GM12878 (cell line): ENCODE measurements around the gene ZDHHC22. TPM values are rescaled to one million over a fixed set of nuclear protein-coding genes. Genes with fewer than 3 reads are reported as not detected.

ENCODE experiments used
- ATAC-seq: fragments of 200-7000 bp; cut with Tn5 transposase; 3 replicates; pipeline ENCODE4 v1.9.1; 2020; ENCODE audit warnings: mild to moderate bottlenecking, moderate library complexity
- BruUV-seq: library from RNA; stranded (reverse); fragments of 400-500 nt; replicated peaks from 2 replicates; lab custom pipeline; 2021; lab: Mats Ljungman, UMichigan
- CTCF ChIA-PET: fragments of 300-600 bp; sonication (Branson Sonifier 250); formaldehyde crosslinking; extraction: SDS; loops from one replicate; lab custom pipeline; 2021; ENCODE audit warnings: inconsistent platforms; lab: Yijun Ruan, JAX
- POLR2A ChIA-PET: fragments of 350-600 bp; formaldehyde crosslinking; extraction: SDS; loops from one replicate; lab custom pipeline; 2021; ENCODE audit warnings: inconsistent platforms; lab: Charles Lee
- RAD21 ChIA-PET: fragments of 300-600 bp; sonication (Branson Sonifier 250); formaldehyde crosslinking; loops from one replicate; lab custom pipeline; 2023; ENCODE audit warnings: antibody characterized with exemption; ENCODE audit not compliant: unreplicated experiment; lab: Charles Lee
- SMC1A ChIA-PET: fragments of 300-600 bp; sonication (Branson Sonifier 250); formaldehyde crosslinking; loops from one replicate; lab custom pipeline; 2023; ENCODE audit not compliant: unreplicated experiment, uncharacterized antibody; lab: Charles Lee
- DNase-seq: peaks from one replicate; pipeline ENCODE4 v3.0.0-alpha.2; 2011; ENCODE audit warnings: low read depth, low spot score
- FAIRE-seq: peaks from 3 replicates; lab custom pipeline; 2011; peaks lifted over from hg19 to GRCh38; lab: Jason Lieb, UNC
- H2AFZ ChIP-seq: 2 replicates; pipeline ENCODE4 v1.6.0; 2011; ENCODE audit warnings: low read depth, low read length, control low read depth; ENCODE audit not compliant: control insufficient read depth
- H3K27ac ChIP-seq: 2 replicates; pipeline ENCODE4 v1.5.1; 2011; ENCODE audit warnings: control low read depth; ENCODE audit not compliant: control insufficient read depth, insufficient read depth
- H3K27me3 ChIP-seq, 2 experiments: replicated peaks in 1 of 2; 2 replicates each; pipeline versions ENCODE4 v1.6.0 to v1.6.1; 2011; ENCODE audit warnings: low read length in 1 of 2; ENCODE audit not compliant: control insufficient read depth in 2 of 2, insufficient read depth in 2 of 2
- H3K36me3 ChIP-seq, 2 experiments: 2 replicates each; pipeline ENCODE4 v1.5.1; 2011; ENCODE audit warnings: low read length in 1 of 2; ENCODE audit not compliant: control insufficient read depth in 2 of 2, insufficient read depth in 2 of 2
- H3K4me1 ChIP-seq: 2 replicates; pipeline ENCODE4 v1.6.1; 2011; ENCODE audit warnings: mild to moderate bottlenecking, low read length, moderate library complexity, mixed read lengths; ENCODE audit not compliant: control insufficient read depth, insufficient read depth
- H3K4me2 ChIP-seq: 2 replicates; pipeline ENCODE4 v1.6.0; 2011; ENCODE audit warnings: control low read depth; ENCODE audit not compliant: control insufficient read depth, insufficient read depth
- H3K4me3 ChIP-seq: fragments of 200-600 bp; sonication (generic); 2 replicates; pipeline ENCODE4 v1.5.1; 2016
- H3K79me2 ChIP-seq: 2 replicates; pipeline ENCODE4 v1.6.0; 2011; ENCODE audit warnings: low read length; ENCODE audit not compliant: control insufficient read depth, insufficient read depth
- H3K9ac ChIP-seq: 2 replicates; pipeline ENCODE4 v1.8.0; 2011; ENCODE audit warnings: low read length, control low read depth, mixed read lengths; ENCODE audit not compliant: control insufficient read depth, insufficient read depth
- H3K9me3 ChIP-seq: replicated peaks from 3 replicates; pipeline ENCODE4 v1.5.1; 2011; ENCODE audit warnings: mild to moderate bottlenecking, low read length; ENCODE audit not compliant: control insufficient read depth, insufficient read depth
- H4K20me1 ChIP-seq: 2 replicates; pipeline ENCODE4 v1.6.0; 2011; ENCODE audit not compliant: control insufficient read depth, insufficient read depth
- BCL11A ChIP-seq: IDR thresholded peaks from 2 replicates; pipeline ENCODE4 v1.6.1; 2011; ENCODE audit warnings: low read depth, low read length
- CHD4 ChIP-seq: fragments of 200-600 bp; sonication (generic); IDR thresholded peaks from 2 replicates; pipeline ENCODE4 v1.6.1; 2016; ENCODE audit warnings: mild to moderate bottlenecking
- CREM ChIP-seq: IDR thresholded peaks from 2 replicates; pipeline ENCODE4 v1.6.1; 2014; ENCODE audit warnings: antibody characterized with exemption, low read depth
- EGR1 ChIP-seq, 2 experiments: IDR thresholded peaks; 1 replicate in 1 of 2; 2 replicates in 1 of 2; pipeline ENCODE4 v1.6.1; 2011 to 2012; ENCODE audit warnings: low read depth in 2 of 2, low read length in 2 of 2, borderline replicate concordance in 1 of 2, mild to moderate bottlenecking in 1 of 2, moderate library complexity in 1 of 2
- HDAC6 ChIP-seq: fragments of 200-600 bp; sonication (generic); IDR thresholded peaks from one replicate; pipeline ENCODE4 v1.8.0; 2017; ENCODE audit warnings: antibody characterized with exemption; ENCODE audit not compliant: unreplicated experiment
- MLLT1 ChIP-seq: fragments of 450-650 bp; IDR thresholded peaks from 2 replicates; pipeline ENCODE4 v1.6.1; 2016; ENCODE audit warnings: mild to moderate bottlenecking
- NFIC ChIP-seq: IDR thresholded peaks from 2 replicates; pipeline ENCODE4 v1.6.1; 2012; ENCODE audit warnings: low read depth, mild to moderate bottlenecking, inconsistent platforms, low read length, moderate library complexity
- NFXL1 ChIP-seq: fragments of 450-650 bp; IDR thresholded peaks from 2 replicates; pipeline ENCODE4 v1.6.1; 2017; ENCODE audit warnings: antibody characterized with exemption, mild to moderate bottlenecking, borderline replicate concordance
- NKRF ChIP-seq: fragments of 450-650 bp; conservative IDR thresholded peaks from 2 replicates; pipeline ENCODE4 v1.6.1; 2017; ENCODE audit warnings: mild to moderate bottlenecking, moderate library complexity
- PAX8 ChIP-seq: fragments of 450-650 bp; IDR thresholded peaks from 2 replicates; pipeline ENCODE4 v1.6.1; 2017; ENCODE audit warnings: mild to moderate bottlenecking, moderate library complexity
- RAD51 ChIP-seq: fragments of 450-650 bp; IDR thresholded peaks from 2 replicates; pipeline ENCODE4 v1.6.1; 2016; ENCODE audit warnings: moderate library complexity, mild to moderate bottlenecking, inconsistent platforms
- RFX5 ChIP-seq: IDR thresholded peaks from 2 replicates; pipeline ENCODE4 v1.6.1; 2011; ENCODE audit warnings: low read depth, low read length, improper control_type of control experiment
- SREBF1 ChIP-seq: IDR thresholded peaks from 2 replicates; pipeline ENCODE4 v1.6.1; 2012; ENCODE audit warnings: mild to moderate bottlenecking, low read length
- USF2 ChIP-seq: IDR thresholded peaks from 2 replicates; pipeline ENCODE4 v1.6.1; 2011; ENCODE audit warnings: low read depth, low read length, improper control_type of control experiment, borderline replicate concordance
- YBX1 ChIP-seq: fragments of 450-650 bp; IDR thresholded peaks from 2 replicates; pipeline ENCODE4 v1.6.1; 2016; ENCODE audit warnings: antibody characterized with exemption
- ZNF207 ChIP-seq: fragments of 450-650 bp; IDR thresholded peaks from 2 replicates; pipeline ENCODE4 v1.6.1; 2014; ENCODE audit warnings: antibody characterized with exemption, mild to moderate bottlenecking, borderline replicate concordance
- WGBS: methylation state at CpG from one replicate; pipeline ENCODE4 v1.1.6; 2016; ENCODE audit warnings: low lambda C conversion rate; ENCODE audit not compliant: insufficient replicate concordance, insufficient coverage; ENCODE audit errors: missing lambda C conversion rate; 5-methylcytosine and 5-hydroxymethylcytosine counted together
- in situ Hi-C: fragments of 300-500 bp; cut with MboI; formaldehyde crosslinking; loops from 9 replicates; pipeline ENCODE4 v1.14.3; 2018; ENCODE audit warnings: mixed read lengths
- intact Hi-C: fragments of 100-400 bp; cut with micrococcal nuclease; formaldehyde crosslinking; loops from one replicate; pipeline ENCODE4 v1.14.2; 2022; ENCODE audit not compliant: unreplicated experiment
- polyA plus RNA-seq, 11 experiments: library from polyadenylated mRNA; depleted of rRNA in 4 of 11; unstranded in 6 of 11; stranded (reverse) in 5 of 11; fragments of >200 nt; fragmentation: Nextera tagmentation in 4 of 11; fragmentation: Illumina TruSeq in 1 of 11; extraction: Ambion mirVana in 4 of 11; extraction: Trizol in 1 of 11; gene quantifications; 1 replicate in 1 of 11; 2 replicates in 10 of 11; pipeline versions ENCODE4 v1.2.1 to v1.2.3, GENCODE V29; 2011 to 2016; ENCODE audit warnings: inconsistent platforms in 2 of 11, missing spikeins in 2 of 11, low read depth in 1 of 11
- total RNA-seq, 4 experiments: library from RNA; depleted of rRNA in 3 of 4; stranded (reverse); fragments of >200 nt in 3 of 4; fragmentation: Illumina TruSeq in 1 of 4; extraction: Trizol in 1 of 4; gene quantifications; 2 replicates each; pipeline versions ENCODE4 v1.2.1 to v1.2.3, GENCODE V29; 2013 to 2021

ZDHHC22 gene
- total and polyA plus RNA-seq, 10 of the 15 experiments (the other 5 are each of a cell fraction or from before 2014, with no cell fraction given) = 0.06 TPM; not detected in 9

DNA sequence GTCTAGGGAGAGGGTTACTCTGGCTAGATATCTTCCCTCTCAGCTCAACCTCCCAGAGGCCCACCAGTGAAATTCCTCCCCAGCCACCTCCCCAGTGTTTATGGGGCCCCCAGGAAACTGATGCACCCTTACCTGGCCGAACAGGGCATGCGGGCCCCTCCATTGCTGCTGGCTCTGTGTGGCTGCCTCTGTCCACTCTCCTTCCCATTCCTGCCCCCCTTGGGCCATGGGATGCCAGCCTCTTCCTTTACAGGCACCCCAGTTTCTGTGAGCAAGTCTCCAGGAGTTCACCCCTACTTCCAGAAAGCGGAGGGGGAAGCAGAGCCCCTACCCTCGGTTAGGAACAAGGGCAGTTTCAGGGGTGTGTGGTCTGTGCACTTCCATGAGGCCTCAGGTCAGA, 19.4 kb upstream of the ZDHHC22 start:
- Histone ChIP-seq H3K4me2 (no peak overlapping the region), H3K9me3 (no peaks in the 10 kb centered on the region), H4K20me1 (no peaks in the 10 kb centered on the region), H3K27me3 (no peaks in the 10 kb centered on the region), H2AFZ (no peak overlapping the region), H3K4me3 (no peak overlapping the region), H3K36me3 (no peaks in the 10 kb centered on the region), H3K27ac (no peak overlapping the region), H3K4me1 (no peaks in the 10 kb centered on the region), H3K79me2 (no peaks in the 10 kb centered on the region), H3K9ac (no peak overlapping the region)
- intact Hi-C loops (no loop called here), in situ Hi-C loops (no loop called here)
- no peak for FAIRE-seq
- TF ChIP-seq CHD4 (no peak), YBX1 (no peak), NFXL1 (no peak), NKRF (no peak), PAX8 (no peak), RFX5 (no peak), USF2 (no peak), CREM (no peak), MLLT1 (no peak), BCL11A (no peak), ZNF207 (no peak), HDAC6 (no peak), NFIC (no peak), SREBF1 (no peak), RAD51 (no peak), EGR1 (IDR thresholded peaks at IDR 0.05; ENCODE audit: borderline replicate concordance in 1 of 2, low read depth in 2 of 2, low read length in 2 of 2) (no peak)
- 26% methylated on average over 4 of the region's 4 CpGs for WGBS
- SMC1A ChIA-PET = no interaction called here
- BruUV-seq = no TSS peak
- ATAC-seq = no peak
- DNase-seq = no peak
- CTCF ChIA-PET = no interaction called here
- POLR2A ChIA-PET = no interaction called here
- RAD21 ChIA-PET = no interaction called here
